ENCODE measurements around the gene CLDND1.

CLDND1 gene

GRCh38 chr3:98551754-98552153, 29.1 kb upstream of the CLDND1 start:
- no peak for DNase-seq (ENCODE audit: low read depth)

GRCh38 chr3:98551236-98551635, 28.5 kb upstream of the CLDND1 start:
- no peak for DNase-seq (ENCODE audit: low read depth)

GRCh38 chr3:98550833-98551232, 28.1 kb upstream of the CLDND1 start:
- no peak for DNase-seq (ENCODE audit: low read depth)

GRCh38 chr3:98548544-98548943, 25.8 kb upstream of the CLDND1 start:
- DNase-seq (ENCODE audit: low read depth) = no peak

- DNase-seq (ENCODE audit: low read depth) = no peak
Observed at GRCh38 chr3:98545940-98546339, 23.2 kb upstream of the CLDND1 start.

- DNase-seq (ENCODE audit: low read depth) = no peak
Observed at GRCh38 chr3:98542623-98543022, 19.9 kb upstream of the CLDND1 start.

GRCh38 chr3:98541695-98542094, 19.0 kb upstream of the CLDND1 start:
- no peak for DNase-seq (ENCODE audit: low read depth)

- DNase-seq (ENCODE audit: low read depth) = no peak
Observed at GRCh38 chr3:98540346-98540745, 17.6 kb upstream of the CLDND1 start.

GRCh38 chr3:98536456-98537017, 13.8 kb upstream of the CLDND1 start:
- no peak for DNase-seq (ENCODE audit: low read depth)

- no peak for DNase-seq (ENCODE audit: low read depth)
Observed at GRCh38 chr3:98534734-98535133, 12.0 kb upstream of the CLDND1 start.

GRCh38 chr3:98534168-98534567, 11.5 kb upstream of the CLDND1 start:
- DNase-seq (ENCODE audit: low read depth) = no peak

GRCh38 chr3:98532709-98533571, 10.2 kb upstream of the CLDND1 start:
- no peak for DNase-seq (ENCODE audit: low read depth)

- no peak for DNase-seq (ENCODE audit: low read depth)
Observed at GRCh38 chr3:98532275-98532637, 9.6 kb upstream of the CLDND1 start.

GRCh38 chr3:98531622-98532274, 9.0 kb upstream of the CLDND1 start, which contains the start of gene GPR15:
GPR15 (plus strand) TSS chr3:98531978; CDS start chr3:98532034, 56 bp downstream.
- no peak for DNase-seq (ENCODE audit: low read depth)

GRCh38 chr3:98530676-98531075, 8.0 kb upstream of the CLDND1 start:
- DNase-seq (ENCODE audit: low read depth) = no peak

GRCh38 chr3:98529856-98530459, 7.3 kb upstream of the CLDND1 start:
- no peak for DNase-seq (ENCODE audit: low read depth)

- DNase-seq (ENCODE audit: low read depth) = no peak
Observed at GRCh38 chr3:98528474-98529346, 6.0 kb upstream of the CLDND1 start.

GRCh38 chr3:98525494-98525893, 2.8 kb upstream of the CLDND1 start:
- DNase-seq (ENCODE audit: low read depth) = no peak

- DNase-seq (ENCODE audit: low read depth) = no peak
Observed at GRCh38 chr3:98521897-98522543, 682 bp downstream of the CLDND1 start.

- no peak for DNase-seq (ENCODE audit: low read depth)
Observed at GRCh38 chr3:98519351-98519750, 3.4 kb downstream of the CLDND1 start.

- DNase-seq (ENCODE audit: low read depth) = no peak
Observed at GRCh38 chr3:98518816-98519215, 3.9 kb downstream of the CLDND1 start.

All from stimulated activated CD4-positive, alpha-beta T cell treated with anti-CD3 and anti-CD28 coated beads, Interleukin-2, amount 100 ng/mL, for 4 hours (primary cell).